B cell (primary cell): ENCODE measurements around the gene OR2B2. TPM values are rescaled to one million over a fixed set of nuclear protein-coding genes. Genes with fewer than 3 reads are reported as not detected.
A peak's percentile ranks its signal among the peaks of the same experiment; 100 is the strongest.

Experiments
- ATAC-seq: fragments of 200-7000 bp; cut with Tn5 transposase; one replicate; pipeline ENCODE4 v1.10.0; 2021; ENCODE audit warnings: low read depth, mild to moderate bottlenecking, moderate number of reproducible peaks, moderate library complexity
- CTCF ChIA-PET: fragments of 350-600 bp; sonication (Branson Sonifier 250); formaldehyde crosslinking; loops from one replicate; lab custom pipeline; 2021; ENCODE audit warnings: antibody characterized with exemption, inconsistent platforms; lab: Charles Lee
- POLR2A ChIA-PET: fragments of 350-600 bp; sonication (Branson Sonifier 250); formaldehyde crosslinking; loops from one replicate; lab custom pipeline; 2021; ENCODE audit warnings: antibody characterized with exemption; lab: Charles Lee
- DNase-seq: peaks from one replicate; pipeline ENCODE4 v3.0.0; 2013
- H2AFZ ChIP-seq: 2 replicates; pipeline ENCODE4 v1.6.1; 2012; ENCODE audit warnings: mild to moderate bottlenecking, low read depth, low read length; ENCODE audit not compliant: insufficient read depth, poor library complexity, severe bottlenecking
- H3K27ac ChIP-seq, 2 donors: 1 replicate in 1 of 2; 2 replicates in 1 of 2; pipeline ENCODE4 v1.5.1; 2012 to 2013; ENCODE audit warnings: low read length in 2 of 2, mild to moderate bottlenecking in 2 of 2, moderate library complexity in 1 of 2
- H3K27me3 ChIP-seq, 4 experiments: fragments of 200-600 bp in 1 of 4; sonication (generic) in 1 of 4; replicated peaks in 1 of 4; 1 replicate in 2 of 4; 2 replicates in 2 of 4; pipeline versions ENCODE4 v1.6.1 to v1.7.0; 2013 to 2016; ENCODE audit warnings: low read length in 3 of 4, mild to moderate bottlenecking in 2 of 4, mixed read lengths in 1 of 4, moderate library complexity in 1 of 4; ENCODE audit not compliant: insufficient read depth in 4 of 4, control insufficient read depth in 3 of 4; ENCODE audit errors: control extremely low read depth in 1 of 4
- H3K36me3 ChIP-seq, 2 experiments: replicated peaks in 1 of 2; 1 replicate in 1 of 2; 2 replicates in 1 of 2; pipeline versions ENCODE4 v1.6.1 to v1.7.1; 2013; ENCODE audit warnings: low read length in 1 of 2; ENCODE audit not compliant: insufficient read depth in 2 of 2, control insufficient read depth in 1 of 2; ENCODE audit errors: control extremely low read depth in 1 of 2, extremely low read depth in 1 of 2
- H3K4me1 ChIP-seq, 2 donors: fragments of 200-600 bp in 1 of 2; sonication (generic) in 1 of 2; 1 replicate in 1 of 2; 2 replicates in 1 of 2; pipeline versions ENCODE4 v1.5.1 to v1.6.1; 2013 to 2017; ENCODE audit warnings: low read length in 2 of 2; ENCODE audit not compliant: control insufficient read depth in 2 of 2, insufficient read depth in 2 of 2
- H3K4me2 ChIP-seq: replicated peaks from 2 replicates; pipeline ENCODE3; 2012; ENCODE audit warnings: mild to moderate bottlenecking, low read depth, low read length; ENCODE audit not compliant: poor library complexity, severe bottlenecking
- H3K4me3 ChIP-seq, 5 experiments: fragments of 200-600 bp in 1 of 5; sonication (generic) in 1 of 5; 1 replicate in 3 of 5; 2 replicates in 2 of 5; pipeline versions ENCODE4 v1.5.1 to v1.7.0; 2011 to 2016; ENCODE audit warnings: low read length in 4 of 5, mild to moderate bottlenecking in 4 of 5, low read depth in 2 of 5, control low read depth in 1 of 5, moderate library complexity in 1 of 5; ENCODE audit not compliant: insufficient read depth in 1 of 5; ENCODE audit errors: control extremely low read depth in 1 of 5, extremely low read depth in 1 of 5
- H3K79me2 ChIP-seq: fragments of 200-600 bp; sonication (generic); one replicate; pipeline ENCODE4 v1.6.0; 2016; ENCODE audit warnings: low read length; ENCODE audit not compliant: control insufficient read depth, insufficient read depth
- H3K9ac ChIP-seq: fragments of 200-600 bp; sonication (generic); 2 replicates; pipeline ENCODE4 v1.6.1; 2017; ENCODE audit warnings: mild to moderate bottlenecking, low read length, moderate library complexity
- H3K9me3 ChIP-seq, 3 donors: one replicate each; pipeline versions ENCODE4 v1.6.1 to v1.7.1; 2013; ENCODE audit warnings: low read length in 2 of 3; ENCODE audit not compliant: control insufficient read depth in 2 of 3, insufficient read depth in 1 of 3; ENCODE audit errors: control extremely low read depth in 1 of 3
- H4K20me1 ChIP-seq: 2 replicates; pipeline ENCODE4 v1.6.0; 2012; ENCODE audit warnings: mild to moderate bottlenecking, low read length; ENCODE audit not compliant: insufficient read depth, control insufficient read depth, poor library complexity, severe bottlenecking
- H3K27ac Mint-ChIP-seq: one replicate; pipeline ENCODE4 v1.8.0; 2021; ENCODE audit warnings: mixed read lengths
- H3K27me3 Mint-ChIP-seq: one replicate; pipeline ENCODE4 v1.8.0; 2021; ENCODE audit warnings: mixed read lengths
- H3K4me1 Mint-ChIP-seq: one replicate; pipeline ENCODE4 v1.8.0; 2021; ENCODE audit warnings: mixed read lengths
- H3K4me3 Mint-ChIP-seq: one replicate; pipeline ENCODE4 v1.8.0; 2021; ENCODE audit warnings: mixed read lengths
- H3K9me3 Mint-ChIP-seq: one replicate; pipeline ENCODE4 v1.8.0; 2022; ENCODE audit warnings: mixed read lengths; ENCODE audit not compliant: insufficient read depth
- CTCF ChIP-seq: fragments of 200-600 bp; IDR thresholded peaks from one replicate; pipeline ENCODE4 v1.8.0; 2022; ENCODE audit warnings: antibody characterized with exemption, mild to moderate bottlenecking
- EZH2 ChIP-seq: IDR thresholded peaks from 2 replicates; pipeline ENCODE4 v1.6.1; 2012; ENCODE audit warnings: borderline replicate concordance, low read depth, mild to moderate bottlenecking, moderate library complexity, low read length; ENCODE audit not compliant: insufficient read depth, poor library complexity, severe bottlenecking
- WGBS: methylation state at CpG from one replicate; pipeline ENCODE4 v1.1.5; 2013; ENCODE audit warnings: missing lambda C conversion rate; ENCODE audit not compliant: insufficient coverage; 5-methylcytosine and 5-hydroxymethylcytosine counted together
- intact Hi-C: fragments of 100-400 bp; cut with micrococcal nuclease; formaldehyde crosslinking; loops from one replicate; pipeline ENCODE4 v1.10.0; 2022
- polyA plus RNA-seq: library from polyadenylated mRNA; depleted of rRNA; stranded (reverse); fragments of >200 nt; gene quantifications from 2 replicates; pipeline ENCODE4 v1.2.3, GENCODE V29; 2012
- total RNA-seq, 2 donors: library from RNA; stranded (reverse); fragments of 120-200 nt in 1 of 2; gene quantifications; 1 replicate in 1 of 2; 2 replicates in 1 of 2; pipeline versions ENCODE4 v1.2.3 to v1.2.4, GENCODE V29; 2013 to 2022

OR2B2 gene
- total and polyA plus RNA-seq, 2 donors (not counting 1 experiment from before 2014, with no cell fraction given): not detected

- Histone ChIP-seq H4K20me1 (no peaks in the 10 kb centered on the region), H3K27ac (peak overlapping the region; percentile 81 to 83), H3K4me2 (peak overlapping the region; percentile 80), H3K9ac (peak overlapping the region; percentile 73), H3K27me3 (no peaks in the 10 kb centered on the region), H3K4me1 (peaks cover 13 to 35% of the 10 kb centered on the region in 2 donors), H3K4me3 (peak overlapping the region; percentile 60 to 82 (median 69)), H3K79me2 (no peaks in the 10 kb centered on the region), H2AFZ (peak overlapping the region; percentile 42), H3K36me3 (no peaks in the 10 kb centered on the region), H3K9me3 (peaks cover 0 to 12% (median 0%) of the 10 kb centered on the region in 3 donors)
- DNase-seq (no peak), ATAC-seq (peak; percentile 7)
- peaks cover 45% of the 10 kb centered on the region for H3K4me1 Mint-ChIP-seq
- POLR2A ChIA-PET: interaction anchor here (0.9 to 6.7 kb wide), 21 partner anchors 7 to 1846 kb away, joined by 3 to 166 read pairs (median 12); partner anchors contain the start of gene ZNF165
- no peaks in the 10 kb centered on the region for H3K27me3 Mint-ChIP-seq
- peak overlapping the region; percentile 97 for H3K4me3 Mint-ChIP-seq
- intact Hi-C loops: loop anchor here (1.0 to 5.0 kb wide), 7 partner anchors 7 to 1669 kb away; a partner anchor contains a TSS
- TF ChIP-seq EZH2 (no peak), CTCF (no peak)
- WGBS: 2% methylated on average over 10 of the region's 17 CpGs
- CTCF ChIA-PET: interaction anchor here (0.7 to 8.6 kb wide), 12 partner anchors 24 to 1693 kb away, joined by 3 to 92 read pairs (median 6); a partner anchor contains a TSS
- H3K9me3 Mint-ChIP-seq: no peaks in the 10 kb centered on the region
- H3K27ac Mint-ChIP-seq: peak overlapping the region; percentile 97
These were observed 46.3 kb downstream of the OR2B2 start for GRCh38 chr6:27865850-27866356.
